ENCODE data around the gene NHSL2.
"Not testable (repeated sequence)": the region's sequence is repeated elsewhere in the genome, so short reads cannot be mapped to it uniquely, and the experiment has no call there.

Gene NHSL2

DNA sequence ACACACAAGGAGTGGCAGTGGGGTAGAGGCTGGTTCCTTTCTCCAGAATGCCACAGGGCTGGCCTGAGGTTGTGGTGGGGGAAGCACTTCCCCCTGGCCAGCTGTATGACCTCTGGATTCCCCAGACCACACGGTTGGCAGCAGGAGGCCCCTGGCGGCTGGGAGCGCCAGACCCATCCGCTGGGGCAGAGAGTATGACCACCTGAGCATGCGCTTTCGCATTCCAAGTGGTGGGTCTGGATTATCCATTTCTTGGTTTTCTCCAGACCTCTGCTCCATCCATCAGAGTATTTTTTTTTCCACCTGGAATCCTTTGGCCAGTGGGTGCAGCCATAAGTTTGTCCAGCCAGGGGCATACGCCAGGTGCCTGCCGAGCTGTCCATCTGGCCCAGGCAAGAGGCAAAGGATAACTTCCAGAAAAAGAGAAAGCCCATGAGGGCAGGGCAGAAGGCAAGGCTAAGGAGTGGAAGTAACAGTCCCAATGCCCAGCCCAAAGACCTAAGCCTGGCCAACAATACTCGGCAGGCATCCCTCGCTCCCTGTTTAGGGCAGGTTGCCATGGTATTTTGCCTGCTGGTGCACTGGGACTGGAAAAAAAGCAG, 39.3 kb downstream of the NHSL2 start:
- TF ChIP-seq, protein P1, sequence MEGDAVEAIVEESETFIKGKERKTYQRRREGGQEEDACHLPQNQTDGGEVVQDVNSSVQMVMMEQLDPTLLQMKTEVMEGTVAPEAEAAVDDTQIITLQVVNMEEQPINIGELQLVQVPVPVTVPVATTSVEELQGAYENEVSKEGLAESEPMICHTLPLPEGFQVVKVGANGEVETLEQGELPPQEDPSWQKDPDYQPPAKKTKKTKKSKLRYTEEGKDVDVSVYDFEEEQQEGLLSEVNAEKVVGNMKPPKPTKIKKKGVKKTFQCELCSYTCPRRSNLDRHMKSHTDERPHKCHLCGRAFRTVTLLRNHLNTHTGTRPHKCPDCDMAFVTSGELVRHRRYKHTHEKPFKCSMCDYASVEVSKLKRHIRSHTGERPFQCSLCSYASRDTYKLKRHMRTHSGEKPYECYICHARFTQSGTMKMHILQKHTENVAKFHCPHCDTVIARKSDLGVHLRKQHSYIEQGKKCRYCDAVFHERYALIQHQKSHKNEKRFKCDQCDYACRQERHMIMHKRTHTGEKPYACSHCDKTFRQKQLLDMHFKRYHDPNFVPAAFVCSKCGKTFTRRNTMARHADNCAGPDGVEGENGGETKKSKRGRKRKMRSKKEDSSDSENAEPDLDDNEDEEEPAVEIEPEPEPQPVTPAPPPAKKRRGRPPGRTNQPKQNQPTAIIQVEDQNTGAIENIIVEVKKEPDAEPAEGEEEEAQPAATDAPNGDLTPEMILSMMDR (IDR thresholded peaks at IDR 0.05; ENCODE audit: control extremely low read depth, extremely low read depth, low read depth, missing control alignments), result no peak
- CTCF ChIA-PET, result interaction anchor here (1.1 kb wide), 1 partner anchor 30 kb away, joined by 3 read pairs; no protein-coding TSS in a partner anchor
- DNase-seq (ENCODE audit: extremely low spot score), result no peak
- POLR2A ChIA-PET, result no interaction called here

DNA sequence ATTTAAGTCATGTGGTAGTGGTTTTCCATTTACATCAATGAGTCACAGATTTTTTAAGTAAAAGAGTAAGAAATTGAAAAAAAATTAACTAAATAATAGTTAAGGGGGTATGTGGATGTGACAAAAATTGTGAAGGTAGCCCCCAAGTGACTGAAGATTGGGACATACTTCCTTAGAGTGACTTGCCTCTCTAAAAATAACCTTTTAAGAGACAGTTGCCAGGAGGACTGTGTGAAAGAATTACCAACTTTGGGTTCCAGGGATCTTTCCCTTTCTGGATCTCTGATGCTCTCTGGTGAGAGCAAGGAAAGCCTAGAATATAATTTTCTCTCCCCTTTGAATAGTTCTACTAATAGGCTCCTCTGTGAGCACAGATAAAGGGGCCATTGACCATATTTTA, 42.7 kb downstream of the NHSL2 start:
- ChIA-PET CTCF (no interaction called here), POLR2A (no interaction called here)
- DNase-seq (ENCODE audit: extremely low spot score), result no peak
- TF ChIP-seq, protein P1 (IDR thresholded peaks at IDR 0.05; ENCODE audit: control extremely low read depth, extremely low read depth, low read depth, missing control alignments), result no peak

DNA sequence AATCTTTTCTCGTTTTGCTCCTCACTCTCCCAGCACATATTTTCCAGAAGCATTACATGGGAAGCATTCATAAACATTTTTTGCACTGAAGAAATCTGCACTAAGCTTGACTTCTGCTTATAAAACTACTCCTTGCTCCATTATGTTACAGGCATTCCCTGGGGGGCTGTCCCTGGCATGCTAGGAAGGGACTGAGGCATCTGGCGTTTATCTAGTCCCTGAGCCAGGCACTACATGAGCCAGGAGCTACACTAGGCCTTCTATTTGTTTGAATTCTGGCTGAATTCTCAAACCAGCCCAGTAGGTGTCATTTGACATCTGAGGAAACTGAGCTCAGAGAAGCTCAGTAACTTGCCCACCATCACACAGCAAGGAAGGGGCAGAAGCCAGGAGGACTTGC, 43.3 kb downstream of the NHSL2 start:
- POLR2A ChIA-PET, result no interaction called here
- TF ChIP-seq, protein P1 (IDR thresholded peaks at IDR 0.05; ENCODE audit: control extremely low read depth, extremely low read depth, low read depth, missing control alignments), result no peak
- CTCF ChIA-PET, result no interaction called here
- DNase-seq (ENCODE audit: extremely low spot score), result no peak

DNA sequence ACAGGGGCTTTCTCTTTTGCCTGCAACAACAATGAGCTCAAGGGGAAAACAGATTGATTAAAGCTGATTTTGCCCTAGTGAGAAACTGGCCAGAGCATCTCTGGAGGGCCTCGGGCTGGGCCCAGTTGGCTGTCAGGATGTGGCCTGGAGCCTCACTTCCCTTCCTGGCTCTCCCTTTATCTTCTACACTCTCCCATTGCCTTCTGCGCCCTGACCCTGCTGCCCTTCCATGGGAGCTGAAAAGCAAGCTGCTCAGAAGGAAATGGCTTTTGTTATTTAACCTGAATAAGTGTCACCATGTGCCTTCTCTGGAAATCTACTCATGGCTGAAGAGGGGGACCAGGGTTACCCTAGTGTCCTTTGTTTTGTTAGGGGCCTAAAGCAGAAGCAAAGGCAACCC, 43.8 kb downstream of the NHSL2 start:
- ChIA-PET POLR2A (no interaction called here), CTCF (interaction anchor here (1.2 kb wide), 1 partner anchor 63 kb away, joined by 3 read pairs; no protein-coding TSS in a partner anchor)
- TF ChIP-seq, protein P1 (IDR thresholded peaks at IDR 0.05; ENCODE audit: control extremely low read depth, extremely low read depth, low read depth, missing control alignments), result no peak
- no peak for DNase-seq (ENCODE audit: extremely low spot score)

DNA sequence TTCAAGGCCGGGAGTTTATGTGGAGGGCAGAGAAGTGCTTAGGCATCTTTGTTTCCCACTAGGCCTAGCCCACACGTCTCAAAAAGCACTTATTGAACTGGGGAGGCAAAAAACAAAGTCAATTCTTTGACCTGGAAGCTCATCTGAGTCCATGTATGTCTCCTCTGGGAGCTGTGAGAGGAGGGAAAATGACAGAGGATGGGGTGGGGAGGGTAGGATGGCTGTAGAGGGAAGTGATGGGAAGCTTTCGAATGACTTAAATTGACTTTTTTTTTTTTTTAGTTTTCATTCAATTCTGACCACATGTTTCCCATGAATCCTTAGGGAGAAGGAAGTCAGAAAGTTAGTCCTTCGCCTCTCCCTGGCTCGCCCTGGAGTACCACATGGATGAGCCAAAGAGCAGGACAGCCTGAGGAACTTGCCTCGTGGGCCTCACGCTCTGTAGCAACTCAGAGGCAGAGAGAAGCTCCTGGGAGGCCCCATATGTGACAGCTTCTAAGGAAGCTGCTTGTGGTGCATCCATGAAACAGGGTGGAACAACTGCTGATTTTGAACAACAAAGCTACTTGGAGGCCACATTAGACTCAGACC, 45.0 kb downstream of the NHSL2 start:
- DNase-seq (ENCODE audit: extremely low spot score), result no peak
- TF ChIP-seq, protein P1 (IDR thresholded peaks at IDR 0.05; ENCODE audit: control extremely low read depth, extremely low read depth, low read depth, missing control alignments), result no peak
- CTCF ChIA-PET, result interaction anchor here (1.2 kb wide), 1 partner anchor 62 kb away, joined by 3 read pairs; no protein-coding TSS in a partner anchor
- POLR2A ChIA-PET, result no interaction called here

DNA sequence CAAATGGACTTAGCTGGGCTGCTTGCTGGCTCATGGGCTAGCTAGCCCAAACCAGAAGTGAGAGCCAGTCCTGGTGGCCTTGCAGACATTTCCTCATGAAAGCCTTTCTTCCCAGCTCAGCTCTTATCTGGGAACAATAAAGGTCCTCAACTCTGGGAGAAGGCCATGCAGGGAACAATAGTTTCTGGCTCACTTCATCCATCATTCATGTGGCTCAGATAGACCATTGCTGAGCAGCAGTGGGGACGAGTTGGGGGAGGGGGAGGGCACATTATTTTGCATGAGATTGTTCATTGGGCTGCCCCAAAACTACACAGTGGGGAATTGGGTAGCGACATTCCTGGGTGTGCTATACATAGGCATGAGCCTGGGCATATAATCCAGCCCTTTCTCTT, 47.6 kb downstream of the NHSL2 start:
- POLR2A ChIA-PET, result no interaction called here
- CTCF ChIA-PET, result interaction anchor here (1.1 kb wide), 1 partner anchor 90 kb away, joined by 3 read pairs; no protein-coding TSS in a partner anchor
- TF ChIP-seq, protein P1 (IDR thresholded peaks at IDR 0.05; ENCODE audit: control extremely low read depth, extremely low read depth, low read depth, missing control alignments), result no peak

DNA sequence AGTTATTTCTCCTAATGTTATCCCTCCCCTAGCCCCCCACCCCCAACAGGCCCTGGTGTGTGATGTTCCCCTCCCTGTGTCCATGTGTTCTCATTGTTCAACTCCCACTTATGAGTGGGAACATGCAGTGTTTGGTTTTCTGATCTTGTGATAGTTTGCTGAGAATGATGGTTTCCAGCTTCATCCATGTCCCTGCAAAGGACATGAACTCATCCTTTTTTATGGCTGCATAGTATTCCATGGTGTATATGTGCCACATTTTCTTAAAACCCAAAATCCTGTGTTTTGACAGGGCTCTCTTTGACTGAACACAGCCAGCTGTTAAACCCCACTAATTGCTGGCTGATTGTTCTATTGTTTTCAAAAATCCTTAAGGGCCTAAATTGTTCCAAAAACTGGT, 53.5 kb downstream of the NHSL2 start:
- CTCF ChIA-PET; DNase-seq (ENCODE audit: extremely low spot score); POLR2A ChIA-PET: not testable (repeated sequence)

More for the DNA sequence above, 47.6 kb downstream of the NHSL2 start:
- DNase-seq (ENCODE audit: extremely low spot score), result no peak

All from GM10248 (cell line).